HG02642 (cell line): Measurements from ENCODE around the gene CDK3.

Experiments used
- ATAC-seq: cut with Tn5 transposase; IDR thresholded peaks from one replicate; pipeline ENCODE4 v1.9.1; 2021; ENCODE audit warnings: mild to moderate bottlenecking; ENCODE audit not compliant: unreplicated experiment, poor library complexity

Gene CDK3

DNA sequence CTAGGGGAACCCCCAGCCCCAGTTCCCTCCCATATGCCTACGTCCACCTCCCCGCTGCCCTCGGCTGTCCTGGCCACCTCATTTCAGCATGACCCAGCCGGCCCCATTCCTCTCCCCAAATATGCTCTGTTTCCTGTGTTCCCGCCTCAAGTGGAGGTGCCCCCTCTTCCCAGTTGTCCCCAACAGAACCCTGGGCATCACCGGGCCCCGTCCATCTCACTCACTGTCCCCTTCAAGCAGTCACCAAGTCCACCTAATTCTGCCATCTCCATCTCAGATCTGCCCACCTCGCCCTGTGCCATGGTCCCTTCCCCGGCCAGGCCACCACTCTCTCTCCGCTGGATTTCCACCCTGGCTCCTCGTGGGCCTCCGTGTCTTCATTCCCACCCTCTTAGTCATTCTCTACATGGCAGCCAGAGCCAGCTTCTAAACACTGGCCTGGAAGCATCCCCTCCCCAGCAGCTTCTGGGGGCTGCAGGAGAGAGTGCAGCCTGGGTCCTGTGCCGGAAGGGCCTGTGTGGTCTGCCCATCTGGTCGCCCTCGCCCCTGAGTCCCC lies 12.8 kb downstream of the CDK3 start:
- no peak for ATAC-seq

DNA sequence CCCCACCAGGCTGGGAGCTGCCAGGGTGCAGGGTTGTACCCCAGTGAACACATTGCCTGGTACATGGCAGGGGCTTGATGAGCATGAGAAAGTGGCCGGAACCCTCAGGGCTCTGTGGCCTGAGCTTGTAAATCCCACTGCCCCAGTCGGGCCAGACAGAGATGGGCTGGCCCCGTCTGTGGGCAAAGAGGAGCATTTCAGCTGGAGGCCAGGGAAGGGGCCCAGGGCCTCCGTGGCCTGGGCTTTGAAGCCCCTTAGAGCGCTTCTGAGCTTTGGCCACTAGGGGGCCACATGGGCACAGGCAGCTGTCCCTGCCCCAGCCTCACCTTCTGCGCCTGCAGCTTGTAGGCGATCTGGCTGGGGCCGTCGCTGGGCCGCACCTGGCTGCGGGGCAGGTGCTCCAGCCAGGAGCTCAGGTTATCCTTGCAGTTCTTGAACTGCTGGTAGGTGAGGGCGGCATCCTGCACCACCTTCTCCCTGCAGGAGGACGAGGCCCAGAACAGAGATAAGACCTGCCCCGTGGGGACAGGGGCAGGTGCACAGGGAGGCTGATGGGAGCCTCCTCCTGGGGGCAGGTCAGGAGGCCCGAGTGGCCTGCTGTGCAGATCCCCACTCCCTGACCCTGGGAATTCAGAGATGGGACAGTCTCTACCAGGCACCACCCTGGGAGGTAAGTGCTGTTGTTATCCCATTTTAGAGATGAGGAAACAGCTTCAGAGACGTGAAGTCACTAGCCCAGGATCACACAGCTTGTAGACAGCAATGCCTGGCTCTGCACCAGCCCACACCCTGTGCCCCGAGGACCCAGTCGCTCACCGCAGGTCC lies 13.7 kb downstream of the CDK3 start:
- peak; percentile 60 for ATAC-seq

DNA sequence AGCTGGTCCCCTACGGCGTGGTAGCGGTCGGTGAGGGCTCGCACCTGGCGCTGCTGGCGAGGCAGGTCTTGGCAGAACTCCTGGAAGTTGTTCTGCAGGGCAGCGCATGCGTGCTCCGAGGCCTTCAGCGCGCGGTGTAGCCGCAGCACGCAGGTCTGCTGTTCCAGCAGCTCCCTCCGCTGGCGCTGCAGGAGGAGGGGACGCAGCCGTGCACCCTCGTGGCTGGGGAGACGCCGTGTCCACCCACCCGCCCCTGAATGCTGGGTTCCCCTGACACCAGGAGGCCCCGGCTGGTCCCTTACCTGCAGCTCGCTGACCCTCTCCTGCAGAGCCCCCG lies 14.2 kb downstream of the CDK3 start:
- ATAC-seq = no peak

DNA sequence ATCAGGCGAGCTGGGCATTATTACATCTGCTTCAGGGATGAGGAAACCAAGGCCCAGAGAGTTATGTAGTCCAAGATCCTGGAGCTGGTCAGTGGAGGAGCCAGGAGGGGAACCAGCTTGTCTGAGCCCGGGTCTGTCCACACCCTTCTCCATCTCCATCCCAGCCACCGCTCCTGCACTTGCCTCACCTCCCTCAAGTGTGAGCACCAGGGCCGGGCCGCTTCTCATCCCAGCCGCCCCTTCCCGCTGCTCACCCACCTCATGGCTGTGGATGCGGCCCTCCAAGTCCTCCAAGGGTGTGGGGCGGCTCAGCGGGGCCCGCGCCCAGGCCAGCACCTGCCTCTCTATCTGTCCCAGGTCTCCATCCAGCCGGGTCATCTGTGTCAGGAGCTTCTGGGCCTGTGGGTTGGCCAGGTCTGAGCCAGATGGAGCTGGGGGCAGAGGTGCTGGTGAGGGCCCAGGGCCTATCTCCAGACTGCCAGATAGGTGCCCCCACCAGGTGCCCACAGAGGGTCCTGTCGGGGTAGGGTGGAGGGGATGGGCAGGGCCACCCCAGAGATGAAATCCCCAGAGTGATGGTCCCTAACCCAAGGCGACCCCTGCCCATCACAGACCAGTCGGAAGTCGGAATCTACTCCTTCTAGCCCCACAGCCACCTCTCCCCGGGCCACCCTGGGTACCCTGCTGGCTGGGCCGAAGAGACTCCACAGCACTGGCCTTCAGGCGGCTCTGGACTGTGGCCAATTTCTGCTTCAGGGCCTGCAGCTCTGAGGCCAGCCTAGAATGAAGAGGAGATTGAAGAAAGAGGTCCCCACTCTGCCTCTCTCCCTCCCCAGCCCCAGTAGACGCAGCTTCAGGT lies 17.1 kb downstream of the CDK3 start:
- ATAC-seq = no peak

DNA sequence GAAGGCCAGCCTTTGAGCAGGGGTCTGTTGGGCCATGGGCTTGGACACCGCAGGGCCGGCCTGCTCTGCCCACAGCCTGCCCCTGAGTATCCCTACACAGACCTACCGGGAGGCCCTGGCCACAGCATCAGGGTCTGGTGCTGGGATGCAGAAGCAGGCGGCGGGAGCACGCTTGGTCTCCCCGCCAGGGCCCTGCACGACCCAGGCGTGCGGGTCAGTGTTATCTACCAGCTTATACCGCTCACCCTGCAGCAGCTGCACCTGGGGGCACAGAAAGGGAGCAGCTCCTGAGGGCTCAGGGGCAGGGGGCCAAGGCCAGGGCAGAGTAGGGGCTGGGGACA lies 17.7 kb downstream of the CDK3 start:
- no peak for ATAC-seq

DNA sequence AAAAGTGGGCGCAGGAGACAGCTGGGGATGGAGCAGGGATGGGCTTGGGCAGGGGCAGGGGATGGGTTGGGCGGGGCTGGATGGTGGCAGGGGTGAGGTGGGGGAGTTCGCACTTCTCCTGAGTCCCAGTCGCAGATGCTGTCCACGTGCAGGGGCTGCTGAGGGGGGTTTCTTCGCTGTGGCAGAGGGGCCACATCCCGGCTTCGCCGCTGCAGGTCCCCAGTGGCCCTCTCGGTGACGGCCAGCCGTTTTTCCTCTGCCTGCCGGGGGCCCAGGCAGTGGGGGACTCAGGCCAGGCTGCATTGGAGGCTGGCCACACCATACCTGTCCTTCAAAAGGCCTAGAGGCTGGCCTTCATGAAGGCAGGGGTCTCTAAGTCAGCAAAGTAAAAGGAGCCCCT lies 18.1 kb downstream of the CDK3 start:
- ATAC-seq = no peak

DNA sequence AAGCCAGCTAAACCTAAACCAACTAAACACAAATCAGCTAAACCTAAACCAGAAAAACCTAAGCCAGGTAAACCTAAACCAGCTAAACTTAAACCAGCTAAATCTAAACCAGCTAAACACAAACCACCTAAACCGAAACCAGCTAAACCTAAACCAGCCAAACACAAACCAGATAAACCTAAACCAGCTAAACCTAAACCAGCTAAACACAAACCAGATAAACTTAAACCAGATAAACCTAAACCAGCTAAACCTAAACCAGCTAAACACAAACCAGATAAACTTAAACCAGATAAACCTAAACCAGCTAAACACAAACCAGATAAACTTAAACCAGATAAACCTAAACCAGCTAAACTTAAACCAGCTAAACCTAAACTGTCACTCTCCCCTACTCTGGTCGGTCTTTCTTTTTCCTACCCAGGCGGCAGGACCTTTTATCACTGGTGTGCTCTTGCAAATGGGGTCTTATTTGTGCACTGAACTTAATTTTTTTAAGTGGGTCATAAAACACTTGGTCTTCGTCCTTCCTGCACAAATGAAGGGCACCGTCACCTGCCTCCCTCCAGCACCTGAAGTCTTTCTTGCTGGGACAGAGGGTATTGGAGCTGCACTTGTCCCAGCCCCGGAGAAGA lies 19.3 kb downstream of the CDK3 start:
- ATAC-seq = no peak

DNA sequence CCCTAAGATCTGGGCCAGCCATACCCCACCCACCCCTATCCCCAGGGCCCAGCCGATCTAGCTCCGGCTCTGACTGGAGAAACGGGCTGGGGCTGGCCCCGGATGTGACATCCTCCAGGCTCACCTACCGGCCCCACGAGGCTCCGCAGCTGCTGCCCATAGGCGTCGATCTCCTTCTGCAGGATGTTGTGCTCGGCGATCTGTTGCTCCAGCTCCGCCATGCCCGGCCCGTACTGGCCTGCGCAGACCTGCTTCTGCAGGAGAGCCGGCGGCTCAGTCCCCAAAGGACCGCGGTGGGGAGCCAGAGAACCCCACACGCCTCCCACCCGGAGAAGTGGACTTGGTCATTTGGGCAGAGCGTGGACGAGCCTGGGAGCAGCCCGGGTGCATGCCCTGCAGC lies 21.6 kb downstream of the CDK3 start:
- no peak for ATAC-seq

DNA sequence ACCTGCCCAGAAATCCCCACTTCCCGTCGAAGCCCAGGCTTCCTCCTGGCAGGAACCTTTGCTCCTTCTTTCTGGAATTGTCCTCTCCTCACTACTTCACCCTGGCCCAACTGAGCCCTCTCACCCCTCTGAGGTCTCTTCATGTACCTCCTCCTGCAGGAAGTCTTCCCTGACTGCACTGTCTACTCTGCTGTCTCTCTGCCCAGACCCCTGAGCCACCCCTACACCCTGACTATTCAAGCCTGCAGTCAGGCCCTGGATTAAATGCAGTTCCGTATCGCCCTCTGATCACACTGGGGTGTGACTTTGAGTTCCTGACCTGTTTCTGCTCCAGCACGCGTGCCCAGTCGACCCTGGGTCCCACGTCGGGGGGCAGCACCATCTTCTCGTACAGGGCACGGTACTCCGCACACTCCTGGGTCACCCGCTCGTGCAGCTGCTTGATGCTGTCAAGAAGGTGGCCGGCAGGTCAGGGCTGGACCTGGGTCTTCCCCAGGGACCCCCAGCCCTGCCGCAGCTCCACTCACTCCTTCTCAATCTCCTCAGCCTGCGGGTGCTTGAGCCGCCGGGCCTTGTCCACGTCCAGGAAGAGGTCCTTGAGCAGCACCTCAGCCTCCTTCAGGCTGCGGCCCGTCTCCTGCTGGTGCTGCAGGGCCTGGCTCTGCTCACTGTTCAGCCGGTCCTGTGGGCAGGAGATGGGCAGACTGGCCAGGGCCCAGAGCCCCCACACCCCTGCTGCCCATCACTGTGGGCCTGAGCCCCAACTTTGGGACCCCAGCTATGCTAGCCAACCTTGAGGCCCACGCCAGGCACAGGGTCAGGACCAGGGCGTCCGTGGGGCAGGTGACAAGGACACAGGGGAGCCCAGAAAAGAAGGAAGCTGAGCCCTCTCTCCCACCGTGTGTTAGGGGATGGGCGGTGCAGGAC lies 22.6 kb downstream of the CDK3 start:
- ATAC-seq = no peak

DNA sequence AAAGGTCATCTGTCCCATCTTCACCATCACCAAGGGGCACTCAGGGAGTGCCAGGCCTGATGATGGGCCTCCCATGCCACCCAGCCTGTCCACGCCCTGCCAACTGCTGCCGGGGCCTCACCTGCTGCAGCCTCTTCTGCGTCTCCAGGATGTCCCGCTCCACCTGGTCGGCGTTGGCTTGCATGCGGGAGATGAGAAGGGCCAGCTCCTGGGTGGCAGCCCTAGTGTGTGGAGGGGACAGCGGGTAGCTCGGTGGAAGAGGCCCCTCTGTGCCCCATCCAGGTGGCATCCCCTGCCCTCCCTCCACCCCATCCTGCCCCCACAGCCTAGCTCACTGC lies 23.2 kb downstream of the CDK3 start:
- no peak for ATAC-seq

DNA sequence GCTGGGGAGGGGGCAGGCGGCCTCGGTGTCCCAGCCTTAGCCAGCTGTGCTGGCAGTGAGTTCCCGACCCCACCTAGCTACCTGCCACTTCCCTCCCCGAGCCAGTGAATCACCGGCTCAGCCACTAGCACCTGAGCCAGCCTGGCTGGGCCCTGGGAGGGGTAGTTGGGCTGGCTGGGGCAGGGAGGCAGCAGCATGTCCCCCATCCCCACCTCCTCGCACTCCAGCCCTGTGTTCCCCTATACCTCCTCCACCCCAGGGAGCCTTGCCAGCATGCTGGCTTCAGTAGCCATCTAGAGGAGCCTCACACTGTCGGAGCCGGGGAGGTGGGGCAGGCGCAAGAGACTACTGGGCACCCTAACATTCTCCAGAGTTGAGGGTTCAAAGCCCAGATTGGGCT lies 23.7 kb downstream of the CDK3 start:
- ATAC-seq = no peak

DNA sequence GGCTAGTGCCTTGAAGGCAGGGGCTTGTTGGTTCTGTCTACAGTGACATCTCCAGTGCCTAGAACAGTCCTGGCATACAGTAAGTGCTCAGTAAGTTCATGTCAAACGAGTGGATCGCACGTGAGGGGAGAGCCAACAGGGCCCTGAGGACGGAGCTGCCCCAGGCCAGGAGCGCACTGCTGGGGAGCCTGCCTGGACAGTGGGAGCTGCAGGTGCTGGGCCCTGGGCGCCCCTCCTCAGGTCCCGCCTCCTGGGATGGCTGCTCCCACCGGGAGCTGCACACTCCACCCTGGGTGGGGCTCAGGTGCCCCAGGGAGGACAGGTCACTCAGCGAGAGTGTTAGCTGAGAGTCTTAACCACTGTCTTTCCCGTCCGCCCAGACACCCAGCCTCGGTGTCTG lies 24.6 kb downstream of the CDK3 start:
- no peak for ATAC-seq

DNA sequence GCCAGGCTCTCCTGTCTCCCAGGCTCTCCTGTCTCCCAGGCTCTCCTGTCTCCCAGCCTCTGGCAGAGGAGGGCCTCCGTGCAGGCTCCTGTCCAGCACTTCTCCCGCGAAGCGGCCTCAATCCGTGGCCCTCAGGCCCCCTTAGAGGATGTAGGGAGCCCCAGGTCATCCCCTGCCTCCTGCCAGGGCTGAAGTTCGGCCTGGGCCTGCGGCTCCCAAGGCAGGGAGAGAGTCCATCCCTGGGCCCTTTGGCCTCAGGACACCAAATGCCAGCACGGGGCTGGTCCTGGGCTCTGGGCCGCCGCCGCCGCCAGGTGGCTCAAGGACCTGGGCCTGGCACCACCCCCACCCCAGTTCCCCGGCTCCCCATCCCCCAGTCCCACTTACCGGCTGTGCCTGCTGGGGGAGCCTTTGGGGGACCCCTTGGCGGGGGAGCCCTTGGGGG lies 26.1 kb downstream of the CDK3 start:
- ATAC-seq = no peak

DNA sequence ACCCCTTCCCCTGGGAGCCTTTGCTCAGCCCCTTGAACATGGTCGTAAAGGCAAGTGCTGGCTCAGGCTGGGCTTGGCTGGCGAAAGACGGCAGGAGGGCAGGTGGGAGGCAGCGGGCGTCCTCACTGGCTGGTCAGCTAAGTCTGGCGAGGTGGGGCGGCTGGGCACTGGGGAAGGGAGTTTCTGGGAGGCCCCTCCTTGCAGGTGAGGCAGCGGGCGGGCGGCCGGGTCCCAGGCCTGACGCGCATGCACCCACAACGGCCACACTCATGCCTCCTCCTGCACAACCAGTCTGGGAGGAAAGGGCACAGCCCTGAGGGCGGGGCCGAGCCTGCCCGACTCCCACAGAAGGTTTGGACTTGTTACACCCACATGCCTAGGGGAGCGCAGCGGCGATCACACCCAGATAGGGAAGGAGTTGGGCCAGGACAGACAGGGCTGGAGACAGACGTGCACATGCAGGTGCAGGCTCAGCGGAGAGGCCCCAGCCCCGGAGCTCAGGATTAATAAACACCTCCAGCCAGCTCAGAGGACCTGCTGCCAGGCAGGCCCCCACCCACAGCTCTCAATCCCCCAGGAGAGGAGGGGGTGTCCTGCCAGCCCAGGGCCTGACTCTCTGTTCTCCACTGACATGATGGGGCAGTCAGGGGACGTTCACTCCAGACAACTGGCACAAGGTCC lies 26.6 kb downstream of the CDK3 start, which contains the start of gene EVPL:
Gene EVPL (minus strand): TSS at position 148 of the 681 bp plus-strand sequence. CDS start 108 bp downstream, at position 40.
- no peak for ATAC-seq

DNA sequence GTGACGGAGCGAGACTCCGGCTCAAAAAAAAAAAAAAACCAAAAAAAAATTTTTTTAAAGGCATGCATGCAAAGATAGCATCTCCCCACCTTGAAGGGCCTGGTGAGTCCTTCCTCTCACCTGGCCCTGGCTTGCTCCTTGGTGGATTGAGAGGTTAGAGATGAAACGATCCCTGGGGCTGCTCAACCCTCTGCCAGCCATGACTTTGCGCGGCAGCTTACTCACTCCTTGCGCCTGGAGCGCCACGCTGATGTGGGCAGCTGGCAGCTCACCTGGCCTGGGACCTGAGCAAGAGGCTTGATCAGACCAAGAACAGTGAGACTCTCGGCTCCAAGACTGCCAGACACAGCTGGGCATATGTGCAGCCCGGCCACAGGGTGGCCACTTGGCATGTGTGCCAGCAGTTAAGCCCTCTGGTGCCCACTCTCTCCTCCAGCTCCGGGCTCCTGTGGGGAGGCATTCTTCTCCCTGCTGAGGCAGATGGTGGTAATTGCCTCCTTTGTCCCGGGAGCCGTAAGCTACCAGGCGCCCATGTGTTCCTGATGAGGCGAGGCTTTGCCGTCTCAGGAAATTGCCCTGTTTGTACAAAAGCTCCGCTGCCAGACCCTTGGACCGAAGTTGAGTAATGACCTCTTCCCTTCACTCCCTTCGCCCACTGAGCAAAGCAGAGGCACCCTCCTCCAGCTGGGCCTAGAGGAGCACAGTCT lies 31.6 kb downstream of the CDK3 start:
- ATAC-seq = no peak

DNA sequence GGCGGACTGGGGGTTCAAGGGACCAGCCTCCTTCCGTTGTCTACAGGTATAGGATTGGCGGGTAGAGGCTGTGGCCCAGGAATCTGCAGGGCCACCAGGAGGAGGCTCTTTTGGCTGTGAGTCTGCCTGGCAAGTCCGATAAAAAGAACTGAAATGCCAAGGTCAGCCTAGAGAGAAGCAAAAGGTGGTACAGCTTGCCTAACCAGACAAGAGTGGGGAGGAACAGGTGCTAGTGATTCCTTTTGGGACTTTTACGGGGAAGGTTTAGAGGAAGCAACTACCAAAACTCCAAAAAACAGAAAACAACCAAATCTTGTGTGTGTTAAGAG lies 32.1 kb downstream of the CDK3 start:
- no peak for ATAC-seq

DNA sequence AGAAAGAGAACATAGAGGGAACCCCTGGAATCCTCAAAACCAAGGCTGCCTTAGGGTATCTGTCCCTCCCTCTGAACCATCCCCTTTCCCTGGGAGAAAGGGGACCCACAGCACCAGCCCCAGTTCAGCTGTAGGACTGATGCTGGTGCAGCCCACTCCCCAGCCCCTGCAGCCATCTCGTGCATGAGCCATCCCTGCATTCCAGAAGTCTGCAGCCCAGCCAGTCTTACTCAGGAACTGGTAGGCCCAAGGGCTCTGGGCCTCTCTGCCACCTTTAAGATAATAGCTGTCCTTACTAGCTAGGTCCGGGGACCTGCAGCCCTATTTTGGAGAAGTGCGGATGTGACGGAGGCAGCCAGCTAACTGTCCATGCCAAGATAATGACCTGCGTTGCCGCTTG lies 32.5 kb downstream of the CDK3 start:
- no peak for ATAC-seq

DNA sequence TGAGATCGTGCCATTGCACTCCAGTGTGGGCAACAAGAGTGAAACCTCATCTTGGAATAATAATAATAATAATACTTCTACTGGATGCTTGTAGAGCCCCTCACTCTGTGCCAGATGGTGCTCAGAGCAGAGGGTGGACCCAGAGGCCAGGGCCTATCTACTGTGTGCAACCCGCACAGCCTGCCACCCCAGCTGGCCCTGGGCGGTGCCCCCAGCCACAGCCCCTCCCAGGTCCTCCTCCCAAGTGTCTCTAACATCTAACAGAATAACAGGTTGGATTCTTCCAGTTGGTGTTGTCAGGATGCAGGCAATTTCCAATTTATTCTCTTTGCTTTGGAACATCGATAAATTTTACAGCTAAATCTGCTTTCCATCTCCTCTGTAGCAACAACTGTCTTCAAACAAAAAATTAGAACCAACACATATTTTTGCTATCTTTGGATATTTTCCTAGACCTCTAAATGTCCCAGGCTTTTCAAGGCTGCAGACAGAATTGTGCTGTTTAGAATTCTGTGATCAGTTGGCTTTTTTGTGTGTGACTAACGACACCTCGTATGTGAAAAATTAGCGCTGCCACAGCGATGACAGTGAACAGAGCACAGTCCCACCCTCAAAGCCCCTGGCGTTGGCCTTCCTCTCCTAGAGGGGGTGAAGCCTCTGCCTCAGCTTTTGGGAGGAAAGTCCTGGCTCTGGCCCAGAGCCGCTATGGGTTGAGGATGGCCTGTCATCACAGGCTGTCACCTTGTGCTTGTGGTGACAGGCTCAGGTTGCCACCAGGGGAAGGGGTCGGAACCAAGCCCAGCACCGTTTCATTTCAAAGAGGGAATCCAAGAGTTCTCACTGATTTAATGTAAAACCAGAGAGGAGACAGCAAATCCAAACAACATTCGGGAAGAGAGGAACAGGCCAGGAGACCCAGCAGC lies 34.0 kb downstream of the CDK3 start:
- ATAC-seq = no peak
